AG08396 (cell line): ENCODE measurements around the gene BIRC7.
A peak's percentile ranks its signal among the peaks of the same experiment; 100 is the strongest.
"Not testable (repeated sequence)": the region's sequence is repeated elsewhere in the genome, so short reads cannot be mapped to it uniquely, and the experiment has no call there.

Experiments used
- DNase-seq: peaks from one replicate; pipeline ENCODE4 v3.0.0; 2012; ENCODE audit warnings: low spot score, mixed read lengths

BIRC7 gene

DNA sequence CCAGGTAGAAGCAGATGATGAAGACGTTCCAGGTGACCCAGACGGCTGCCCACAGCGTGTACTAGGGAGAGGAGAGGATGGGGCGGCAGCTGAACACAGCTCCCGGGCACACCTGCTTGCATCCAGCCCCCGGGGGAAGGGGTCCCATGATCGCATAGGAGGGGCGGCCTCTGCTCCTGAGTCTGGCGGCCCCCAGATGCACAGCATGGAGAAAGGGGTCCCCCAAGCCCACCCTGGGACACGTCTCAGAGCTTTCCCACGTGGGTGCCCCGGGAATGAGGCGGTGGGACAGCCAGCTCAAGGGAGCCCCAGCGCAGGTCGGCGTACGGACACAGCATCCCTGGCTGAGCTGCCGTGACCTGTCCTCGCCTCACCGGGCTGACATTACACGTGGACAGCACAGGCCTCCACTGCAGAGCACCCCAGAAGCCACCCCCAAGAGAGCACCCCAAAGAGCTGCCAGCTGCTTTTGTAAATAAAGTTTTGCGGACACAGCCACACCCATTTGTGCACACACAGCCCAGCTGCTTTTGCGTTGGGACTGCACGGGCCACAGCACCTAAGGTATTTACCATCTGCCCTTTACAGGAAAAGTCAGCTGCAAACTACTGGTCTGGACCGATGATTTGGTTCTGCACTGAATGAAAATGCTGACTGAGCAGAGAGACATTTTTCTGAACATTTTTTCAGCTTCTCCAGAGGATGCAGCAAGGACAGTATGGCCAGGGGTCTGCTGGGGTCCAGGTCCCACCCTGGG is 13.3 kb downstream of the BIRC7 start:
- no peak for DNase-seq

DNA sequence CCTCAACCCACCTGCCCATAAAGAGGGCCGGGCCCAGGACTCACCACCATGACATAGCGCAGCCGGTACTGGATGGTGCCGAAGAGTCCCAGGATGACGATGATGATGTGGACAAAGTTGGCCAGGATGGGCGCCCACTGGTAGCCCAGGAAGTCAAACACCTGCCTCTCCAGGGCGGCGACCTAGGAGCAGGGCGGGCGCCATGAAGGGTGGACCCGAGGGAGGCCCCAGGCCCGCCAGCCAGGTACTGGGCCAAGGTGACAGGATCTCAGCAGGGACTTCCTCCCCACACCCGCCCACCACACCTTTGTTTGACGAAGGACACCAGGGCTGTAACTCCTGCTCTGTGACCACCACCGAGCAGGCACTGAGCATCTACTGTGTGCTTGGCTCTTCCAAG is 14.2 kb downstream of the BIRC7 start:
- no peak for DNase-seq

DNA sequence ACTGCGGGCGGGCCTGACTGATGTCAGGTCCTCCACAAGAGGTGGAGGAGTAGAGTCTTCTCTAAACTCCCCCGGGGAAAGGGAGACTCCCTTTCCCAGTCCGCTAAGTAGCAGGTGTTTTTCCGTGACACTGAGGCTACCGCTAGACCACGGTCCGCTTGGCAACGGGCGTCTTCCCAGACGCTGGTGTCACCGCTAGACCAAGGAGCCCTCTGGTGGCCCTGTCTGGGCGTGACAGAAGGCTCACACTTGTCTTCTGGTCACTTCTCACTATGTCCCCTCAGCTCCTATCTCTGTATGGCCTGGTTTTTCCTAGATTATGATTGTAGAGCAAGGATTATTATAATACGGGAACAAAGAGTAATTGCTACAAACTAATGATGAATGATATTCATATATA is 15.6 kb downstream of the BIRC7 start:
- not testable (repeated sequence) for DNase-seq

DNA sequence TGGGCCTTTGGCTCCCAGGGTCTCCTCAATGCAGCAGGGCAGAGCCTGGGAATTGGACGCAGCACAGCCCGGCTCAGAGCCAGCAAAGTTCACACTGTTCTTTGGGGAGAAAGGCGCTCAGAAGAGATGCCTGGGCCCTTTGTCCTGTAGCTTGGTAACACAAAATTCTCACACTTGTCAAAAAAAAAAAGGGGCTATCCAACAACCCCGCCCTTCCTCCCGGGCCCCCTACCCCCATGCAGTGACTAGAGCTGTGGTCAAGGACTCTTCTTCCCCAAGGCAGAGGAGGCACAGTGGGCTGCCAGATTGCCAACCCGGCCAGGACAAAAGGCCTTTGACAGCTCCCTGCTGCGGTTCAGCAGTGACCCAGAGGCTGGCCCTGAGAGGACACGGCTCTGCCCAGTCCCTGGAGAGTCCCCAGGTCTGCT is 16.6 kb downstream of the BIRC7 start:
- DNase-seq: no peak

DNA sequence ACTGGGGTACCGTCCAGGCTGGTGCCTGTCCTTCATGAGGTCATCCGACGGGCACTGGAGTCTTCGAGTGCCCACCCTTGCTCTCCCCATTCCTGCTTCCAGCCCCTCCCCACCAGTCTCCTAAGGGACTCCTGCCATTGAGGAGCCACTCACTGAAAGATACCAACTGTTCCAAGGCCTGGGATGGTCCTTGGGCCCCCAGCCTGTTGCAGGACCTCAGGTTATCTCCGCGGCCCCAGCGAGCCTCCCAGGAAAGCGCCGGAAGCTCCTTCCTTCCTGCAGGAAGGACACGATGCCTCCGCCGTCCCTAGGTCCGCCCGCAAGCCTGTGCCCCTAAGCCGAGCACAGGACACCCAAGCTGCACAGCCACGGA is 17.3 kb downstream of the BIRC7 start:
- DNase-seq: no peak

DNA sequence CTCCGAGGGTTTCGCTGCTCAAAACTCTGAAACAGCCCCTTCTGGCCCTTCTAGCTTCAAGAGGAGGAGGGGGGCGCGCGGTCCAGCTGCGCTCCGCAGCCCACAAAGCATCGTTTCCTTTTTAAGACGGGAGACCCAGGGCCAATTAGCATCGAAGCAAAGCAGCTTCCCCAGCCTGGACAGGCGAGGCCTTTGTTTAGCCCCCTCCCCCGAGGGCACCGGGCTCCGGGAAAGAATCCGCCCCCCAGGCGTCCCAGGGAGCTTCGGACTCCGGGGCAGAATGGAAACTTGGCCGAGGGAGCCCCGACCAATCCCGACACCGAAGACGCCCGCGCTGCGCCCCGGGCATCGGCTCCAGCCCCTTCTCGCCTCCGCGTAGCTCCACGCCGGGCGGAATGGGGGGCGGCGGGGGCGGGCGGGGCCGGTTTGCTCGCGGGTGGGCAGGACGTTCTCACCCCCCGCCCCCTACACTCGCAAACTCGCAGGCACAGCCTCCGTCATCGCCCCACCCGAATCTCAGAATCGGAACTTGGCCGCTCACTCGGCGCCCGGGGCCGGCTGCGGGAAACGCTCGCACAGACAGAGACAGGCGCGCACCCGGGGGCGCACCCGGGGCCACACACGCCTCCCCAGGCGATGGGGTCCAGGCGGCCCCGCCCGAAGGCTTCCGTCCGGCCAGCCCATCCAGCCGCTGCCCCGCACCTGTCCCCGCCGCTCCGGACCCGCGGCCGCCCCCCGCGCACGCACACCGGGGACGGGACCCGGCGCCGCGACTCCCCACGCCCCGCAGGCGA is 17.9 kb downstream of the BIRC7 start:
- DNase-seq: peak; percentile 49

DNA sequence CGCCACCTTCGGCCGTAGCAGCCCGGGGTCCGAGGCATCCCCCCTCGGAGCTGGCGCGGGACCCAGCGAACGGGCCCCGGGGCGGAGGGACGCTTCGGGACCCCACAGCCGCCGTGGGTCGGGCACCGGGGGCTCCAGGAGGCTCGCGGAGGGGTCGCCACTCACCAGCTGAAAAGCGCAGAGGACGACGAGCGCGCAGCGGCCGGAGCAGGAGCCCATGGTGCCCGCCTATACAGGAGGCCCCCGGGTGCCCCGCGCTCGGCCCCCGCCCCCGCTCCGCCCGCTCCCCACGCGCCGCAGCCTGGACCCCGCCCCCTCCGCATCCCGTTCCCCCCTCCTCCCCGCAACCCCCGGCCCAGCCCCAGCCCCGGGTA is 18.5 kb downstream of the BIRC7 start, which contains the start of gene NKAIN4:
TSS of gene NKAIN4 (minus strand) at position 232 of the 374 bp plus-strand sequence. CDS start at position 219, 13 bp downstream.
- no peak for DNase-seq

DNA sequence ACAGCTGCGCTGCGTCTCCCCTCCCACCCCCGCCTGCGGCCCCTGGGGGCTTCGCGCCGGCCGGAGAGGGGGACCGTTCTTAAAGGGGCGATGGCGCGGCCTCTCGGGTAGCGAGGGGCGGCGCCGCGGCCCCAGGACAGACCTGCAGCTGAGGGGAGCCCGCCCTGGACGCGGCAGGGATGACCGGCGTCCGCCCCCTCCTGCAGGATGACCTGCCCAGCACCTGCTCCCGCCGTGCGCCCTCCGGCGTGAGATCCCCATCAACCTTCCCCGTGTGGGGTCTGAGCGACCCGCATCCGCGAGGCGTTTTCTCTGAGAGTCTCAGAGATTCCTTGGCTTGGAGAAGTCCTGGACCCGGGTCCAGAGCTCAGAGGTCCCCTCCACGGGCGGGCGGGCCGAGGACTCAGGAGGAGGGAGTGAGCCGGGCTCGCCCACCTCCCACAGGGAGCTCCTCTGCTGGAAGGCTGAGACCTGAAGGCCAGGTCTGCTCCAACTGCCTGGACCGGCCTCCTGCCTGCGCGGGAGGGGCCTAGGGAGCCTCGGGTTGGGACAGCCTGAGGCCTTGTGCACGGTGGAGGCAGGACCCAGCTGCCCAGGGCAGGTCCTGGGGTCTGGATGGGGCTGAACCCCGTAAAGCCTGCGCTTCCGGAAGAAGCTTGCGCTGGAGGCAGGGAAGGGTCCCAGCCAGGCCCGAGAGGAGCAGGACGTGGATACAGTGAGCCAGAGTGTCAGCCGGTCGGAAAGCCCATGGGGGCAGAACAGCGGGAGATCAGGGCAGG is 19.1 kb downstream of the BIRC7 start:
- DNase-seq: no peak

DNA sequence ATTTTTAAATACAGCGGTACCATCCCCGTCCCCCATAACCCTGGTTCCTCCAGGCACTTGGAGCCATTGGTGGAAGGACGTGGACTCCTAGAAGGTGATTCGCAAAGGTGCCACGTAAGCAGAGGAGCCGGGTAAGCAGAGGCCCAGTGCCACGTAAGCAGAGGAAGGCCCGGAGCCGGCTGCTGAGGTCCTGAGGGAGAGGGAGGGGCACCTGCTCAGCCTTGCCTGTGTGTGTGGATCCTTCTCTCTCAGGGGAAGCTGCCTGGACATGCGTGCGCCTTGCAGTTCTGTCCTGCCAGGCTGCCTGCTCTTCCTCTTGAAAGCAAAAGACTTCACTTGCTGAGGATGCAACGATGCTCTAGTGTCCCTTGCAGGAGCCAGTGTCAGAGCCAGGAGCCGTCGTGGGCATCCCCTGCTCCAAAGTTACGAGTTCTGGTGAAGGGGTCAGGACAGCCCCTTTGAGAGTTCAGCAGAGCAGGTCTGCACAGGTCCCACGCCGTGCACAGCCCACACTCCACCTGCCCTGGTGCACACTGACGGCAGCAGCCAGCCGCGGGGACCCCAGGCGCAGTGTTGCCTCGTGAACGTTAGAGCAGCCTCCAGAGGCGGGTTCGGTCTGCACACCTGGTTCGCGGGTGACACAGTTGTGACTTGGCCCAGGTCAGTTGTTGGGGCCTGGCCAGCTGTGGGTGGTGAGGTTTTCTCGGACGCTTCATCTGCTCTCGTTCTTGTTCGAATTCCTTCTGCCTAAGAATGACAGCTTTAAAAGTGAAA is 20.4 kb downstream of the BIRC7 start:
- DNase-seq: no peak

DNA sequence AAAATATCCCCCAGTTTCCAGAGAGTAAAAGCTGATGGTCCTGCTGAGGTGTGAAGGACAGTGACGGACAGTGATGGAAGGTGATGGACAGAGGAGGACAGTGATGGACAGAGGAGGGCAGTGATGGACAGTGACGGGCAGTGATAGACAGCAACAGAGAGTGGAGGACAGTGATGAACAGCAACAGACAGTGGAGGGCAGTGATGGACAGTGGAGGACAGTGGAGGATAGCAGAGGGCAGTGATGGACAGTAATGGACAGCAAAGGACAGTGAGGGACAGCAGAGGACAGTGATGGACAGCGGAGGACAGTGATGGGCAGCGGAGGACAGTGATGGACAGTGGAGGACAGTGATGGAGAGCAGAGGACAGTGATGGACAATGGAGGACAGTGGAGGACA is 21.2 kb downstream of the BIRC7 start:
- DNase-seq: no peak

DNA sequence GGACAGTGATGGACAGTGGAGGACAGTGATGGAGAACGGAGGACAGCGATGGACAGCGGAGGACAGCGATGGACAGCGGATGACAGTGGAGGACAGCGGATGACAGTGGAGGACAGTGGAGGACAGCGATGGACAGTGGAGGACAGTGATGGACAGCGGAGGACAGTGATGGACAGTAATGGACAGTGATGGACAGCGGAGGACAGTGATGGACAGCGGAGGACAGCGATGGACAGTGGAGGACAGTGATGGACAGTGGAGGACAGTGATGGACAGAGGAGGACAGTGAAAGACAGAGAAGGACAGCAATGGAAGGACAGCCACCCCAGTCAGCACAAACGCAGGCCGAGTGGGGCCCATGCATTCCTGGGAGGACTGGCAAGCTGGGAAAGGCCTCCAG is 21.9 kb downstream of the BIRC7 start:
- no peak for DNase-seq

DNA sequence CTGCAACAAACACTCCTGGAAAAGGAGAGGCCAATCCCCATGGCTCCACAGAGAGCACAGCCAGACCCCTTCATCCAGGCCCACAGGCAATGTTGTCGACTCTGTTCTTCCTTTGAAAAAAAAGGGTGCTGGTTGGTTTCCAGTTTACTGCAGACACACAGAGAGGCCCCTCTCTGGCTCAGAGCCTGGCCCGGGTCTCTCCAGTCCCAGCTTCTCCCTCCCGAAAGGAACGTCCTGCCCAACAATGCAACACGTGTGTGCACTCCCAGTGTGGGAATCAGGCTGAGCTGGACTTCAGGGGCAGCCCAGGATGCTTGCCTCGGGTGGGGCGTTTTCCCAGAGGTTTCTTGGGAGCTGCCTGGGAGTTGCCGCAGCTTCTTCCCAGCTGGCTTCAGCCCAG is 23.1 kb downstream of the BIRC7 start:
- no peak for DNase-seq

DNA sequence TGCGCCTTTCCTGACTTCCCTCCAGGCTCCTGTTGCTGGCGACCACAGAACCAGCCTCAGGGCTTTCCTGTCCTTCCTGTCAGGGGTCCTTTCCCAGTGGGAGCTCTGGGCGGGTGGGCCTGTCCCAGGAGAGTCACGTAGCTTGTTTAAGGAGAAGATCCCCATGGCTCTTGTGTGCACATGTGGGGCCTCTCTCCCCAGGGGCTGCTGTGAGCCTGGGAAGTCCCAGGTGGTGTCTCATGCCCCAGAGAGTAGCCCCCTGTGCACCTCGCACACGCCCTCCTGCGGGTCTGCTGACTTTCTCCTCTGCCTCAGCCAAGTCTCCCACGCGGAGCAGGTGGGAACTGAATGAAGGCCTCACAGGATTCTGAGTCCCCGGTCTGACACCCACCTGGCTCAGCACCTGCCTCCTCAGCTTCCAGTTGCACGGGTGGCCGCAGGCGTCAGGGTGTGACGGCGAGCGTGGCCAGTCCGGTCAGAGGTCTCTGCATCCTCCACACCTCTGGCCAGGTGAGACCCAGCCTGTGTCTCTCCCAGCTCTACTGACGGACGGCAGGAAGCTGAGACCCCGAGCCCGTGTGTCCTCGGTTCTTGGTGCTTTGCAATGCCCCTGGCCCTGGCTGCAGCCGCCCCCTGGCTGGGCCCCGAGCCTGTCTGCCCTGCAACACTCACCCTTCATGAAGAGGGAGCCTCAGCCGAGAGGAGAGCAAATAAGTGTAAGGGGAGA is 24.2 kb downstream of the BIRC7 start:
- DNase-seq: no peak

DNA sequence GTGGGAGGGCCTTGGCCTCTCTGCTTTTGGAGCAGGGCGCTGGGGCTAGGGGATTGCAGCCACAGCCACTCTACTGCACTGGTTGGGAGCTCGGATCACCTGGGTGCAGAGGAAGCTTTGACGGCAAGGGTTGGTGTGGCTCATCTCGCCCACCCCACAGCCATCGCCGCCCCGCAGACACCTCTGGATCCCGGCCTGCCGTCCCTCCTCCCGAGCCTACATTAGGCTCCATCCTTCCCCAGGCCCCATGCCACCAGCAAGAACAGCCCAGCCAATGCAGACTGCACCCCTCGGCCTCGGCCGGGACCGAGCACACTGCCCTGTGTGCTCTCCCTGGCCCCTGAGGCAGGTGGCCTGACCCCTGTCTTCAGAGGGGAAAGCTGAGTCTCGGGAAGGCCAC is 24.8 kb downstream of the BIRC7 start:
- DNase-seq: no peak

DNA sequence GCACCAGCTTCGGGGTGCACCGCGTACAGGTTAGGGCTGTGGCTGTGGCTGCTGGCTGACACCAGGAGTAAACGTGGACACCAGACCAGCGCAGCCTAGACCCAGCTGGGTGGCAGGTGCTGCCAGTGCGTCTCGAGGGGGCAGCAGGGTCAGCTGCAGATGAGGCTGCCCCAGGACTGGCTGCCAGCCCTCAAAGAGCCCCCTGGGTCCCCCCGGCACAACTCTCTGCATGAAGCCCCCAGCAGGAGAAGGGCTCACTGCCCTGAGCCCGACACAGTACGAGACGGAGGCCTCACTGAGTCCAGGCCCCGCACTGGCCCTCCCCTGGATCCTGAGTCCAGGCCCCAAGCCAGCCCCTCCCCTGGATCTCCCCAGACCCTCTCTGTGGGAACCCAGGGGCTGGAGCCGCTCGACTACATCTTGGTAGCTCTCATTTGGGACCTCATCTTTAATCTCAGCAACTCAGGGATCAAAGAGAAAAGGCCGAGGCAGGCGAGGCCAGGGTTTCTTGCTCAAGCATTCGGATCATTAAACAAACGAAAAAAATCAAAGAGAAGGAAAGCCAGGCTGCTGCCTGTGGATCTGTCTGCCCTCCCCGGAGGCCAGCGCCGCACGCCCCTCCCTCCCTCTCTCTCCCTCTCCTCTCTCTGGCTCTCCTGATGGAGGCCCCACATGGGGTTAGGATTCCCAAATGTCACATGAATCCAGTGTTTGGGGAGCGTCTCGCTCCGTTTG is 25.5 kb downstream of the BIRC7 start:
- DNase-seq: no peak

DNA sequence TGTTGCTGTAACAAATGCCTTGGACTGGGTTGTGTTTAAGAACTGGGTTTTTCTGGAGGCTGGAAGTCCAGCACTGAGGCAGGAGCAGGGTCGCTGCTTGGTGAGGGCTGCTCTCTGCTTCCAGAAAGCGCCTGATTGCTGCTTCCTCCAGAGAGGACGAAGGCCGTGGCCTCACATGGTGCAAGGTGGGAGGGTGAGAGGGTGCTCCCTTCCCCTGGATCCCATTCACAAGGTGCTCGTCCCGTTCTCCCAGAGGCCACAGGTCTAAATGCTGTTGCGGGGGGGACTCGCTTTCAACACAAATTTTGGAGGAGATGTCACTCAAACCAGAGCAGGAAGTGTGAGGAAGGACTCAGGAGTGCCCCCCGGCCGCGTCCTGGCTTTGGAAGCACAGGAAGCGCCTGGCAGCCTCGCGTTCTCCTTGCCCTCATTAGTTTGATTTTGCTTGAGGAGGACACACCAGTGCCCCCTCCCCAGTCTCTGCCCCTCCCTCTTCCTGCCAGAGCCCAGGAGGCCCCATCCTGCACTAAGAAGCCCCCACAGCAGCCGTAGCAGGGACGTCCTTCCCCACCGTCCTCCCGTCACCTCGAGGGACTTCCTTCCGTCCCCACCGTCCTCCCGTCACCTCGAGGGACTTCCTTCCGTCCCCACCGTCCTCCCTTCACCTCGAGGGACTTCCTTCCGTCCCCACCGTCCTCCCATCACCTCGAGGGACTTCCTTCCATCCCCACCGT is 26.3 kb downstream of the BIRC7 start:
- DNase-seq: no peak

DNA sequence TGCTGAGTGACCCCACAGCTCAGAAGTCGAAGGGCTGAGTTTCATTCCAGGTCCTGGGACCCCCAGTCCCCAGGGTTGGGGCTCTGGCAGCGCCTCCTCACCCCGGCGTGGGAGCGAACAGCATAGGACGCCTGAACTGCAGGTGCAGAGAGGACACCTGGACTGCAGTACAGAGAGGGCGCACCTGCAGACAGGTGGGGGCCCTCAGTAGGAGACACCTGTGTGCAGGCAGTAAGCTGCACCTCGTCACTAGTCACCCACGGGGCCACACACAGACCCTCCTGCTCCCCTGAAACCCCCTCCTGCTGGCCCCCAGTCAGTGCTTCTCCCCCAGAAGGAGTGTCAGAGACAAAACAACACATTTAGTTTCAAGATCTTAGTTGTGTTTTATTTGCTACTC is 27.1 kb downstream of the BIRC7 start:
- DNase-seq: no peak

DNA sequence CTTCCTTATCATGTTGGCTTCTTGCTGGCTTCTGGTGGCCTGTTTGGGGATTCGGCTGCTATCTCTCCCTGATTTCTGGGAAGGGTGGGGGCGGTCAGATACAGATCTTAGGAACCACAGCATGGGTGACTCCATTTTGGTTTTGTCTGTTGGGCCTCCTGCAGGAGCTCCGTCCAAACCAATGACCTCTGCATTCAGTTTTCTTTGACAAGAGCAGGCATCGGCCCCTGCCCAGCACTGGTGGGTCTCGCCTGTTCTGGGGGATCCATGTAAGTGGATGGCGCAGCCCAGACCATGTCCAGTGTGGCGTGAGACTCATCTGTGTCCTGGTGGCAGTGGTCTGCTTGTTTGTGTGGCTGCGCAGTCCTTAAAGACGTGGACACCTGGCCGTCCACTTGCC is 28.3 kb downstream of the BIRC7 start:
- no peak for DNase-seq

DNA sequence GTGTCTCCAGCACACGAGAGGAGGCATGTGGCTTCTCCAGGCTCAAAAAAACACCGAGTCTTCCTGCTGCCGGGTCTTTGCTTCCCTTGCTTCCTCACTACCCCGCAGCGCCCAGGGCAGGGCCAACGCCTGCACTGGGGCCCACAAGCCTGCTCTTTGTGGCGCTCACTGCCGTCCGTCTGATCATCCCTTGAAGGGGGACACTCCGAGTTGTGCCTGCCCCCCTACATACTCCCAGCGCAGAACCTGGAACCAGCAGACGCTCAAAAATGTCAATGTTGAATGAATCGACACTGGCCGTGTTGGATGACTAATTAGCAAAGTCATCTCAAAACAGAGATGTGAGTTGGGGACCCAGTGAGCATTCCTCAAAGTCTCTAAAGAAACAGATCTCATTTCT is 28.8 kb downstream of the BIRC7 start:
- DNase-seq: no peak
